H9 (cell line): ENCODE results near the gene RRP1B. TPM values are rescaled to one million over a fixed set of nuclear protein-coding genes. Genes with fewer than 3 reads are reported as not detected.
A peak's percentile ranks its signal among the peaks of the same experiment; 100 is the strongest.

Experiments used
- DNase-seq: peaks from one replicate; pipeline ENCODE4 v3.0.0-alpha.2; 2017
- H2AFZ ChIP-seq: one replicate; pipeline ENCODE4 v1.6.1; 2013; ENCODE audit warnings: mild to moderate bottlenecking, low read length, control low read depth, moderate library complexity
- H2AK5ac ChIP-seq: 2 replicates; pipeline ENCODE4 v1.6.1; 2013; ENCODE audit warnings: low read length, control low read depth, mixed read lengths; ENCODE audit not compliant: insufficient read length
- H2BK120ac ChIP-seq: one replicate; pipeline ENCODE4 v1.6.1; 2013; ENCODE audit warnings: low read depth, mild to moderate bottlenecking, low read length, control low read depth, inconsistent platforms; ENCODE audit not compliant: poor library complexity, severe bottlenecking
- H2BK12ac ChIP-seq: 2 replicates; pipeline ENCODE4 v1.6.1; 2013; ENCODE audit warnings: low read length, control low read depth, mixed read lengths, low read depth; ENCODE audit not compliant: insufficient read length
- H2BK15ac ChIP-seq: 2 replicates; pipeline ENCODE4 v1.6.1; 2013; ENCODE audit warnings: low read depth, low read length, control low read depth
- H2BK20ac ChIP-seq: one replicate; pipeline ENCODE4 v1.6.1; 2013; ENCODE audit warnings: low read depth, mild to moderate bottlenecking, low read length, control low read depth, inconsistent platforms; ENCODE audit not compliant: poor library complexity, severe bottlenecking
- H2BK5ac ChIP-seq: 2 replicates; pipeline ENCODE4 v1.6.1; 2013; ENCODE audit warnings: low read length, control low read depth, mixed read lengths; ENCODE audit not compliant: insufficient read length
- H3K14ac ChIP-seq: 2 replicates; pipeline ENCODE4 v1.6.1; 2013; ENCODE audit warnings: low read length, control low read depth; ENCODE audit not compliant: insufficient read depth
- H3K18ac ChIP-seq: 2 replicates; pipeline ENCODE4 v1.6.1; 2013; ENCODE audit warnings: low read depth, mild to moderate bottlenecking, mixed read lengths, low read length, control low read depth; ENCODE audit not compliant: insufficient read length
- H3K23ac ChIP-seq: 2 replicates; pipeline ENCODE4 v1.6.1; 2013; ENCODE audit warnings: low read length, control low read depth, mixed read lengths, low read depth; ENCODE audit not compliant: insufficient read length
- H3K23me2 ChIP-seq: 2 replicates; pipeline ENCODE4 v1.6.1; 2013; ENCODE audit warnings: low read depth, mild to moderate bottlenecking, mixed read lengths, low read length, control low read depth; ENCODE audit not compliant: insufficient read length, poor library complexity, severe bottlenecking
- H3K27ac ChIP-seq: 2 replicates; pipeline ENCODE4 v1.5.1; 2013; ENCODE audit warnings: low read length, control low read depth, mixed read lengths, low read depth; ENCODE audit not compliant: insufficient read length
- H3K27me3 ChIP-seq: 2 replicates; pipeline ENCODE4 v1.6.1; 2013; ENCODE audit warnings: low read length, control low read depth, inconsistent platforms; ENCODE audit not compliant: insufficient read depth
- H3K4ac ChIP-seq: 2 replicates; pipeline ENCODE4 v1.6.1; 2013; ENCODE audit warnings: low read depth, mild to moderate bottlenecking, control low read depth, inconsistent platforms, low read length, moderate library complexity
- H3K4me1 ChIP-seq: 2 replicates; pipeline ENCODE4 v1.6.1; 2013; ENCODE audit warnings: low read length, control low read depth, inconsistent platforms; ENCODE audit not compliant: insufficient read depth
- H3K4me2 ChIP-seq: 2 replicates; pipeline ENCODE4 v1.6.1; 2013; ENCODE audit warnings: low read length, control low read depth, mixed read lengths; ENCODE audit not compliant: insufficient read length, insufficient read depth
- H3K56ac ChIP-seq: 2 replicates; pipeline ENCODE4 v1.6.1; 2013; ENCODE audit warnings: low read depth, mild to moderate bottlenecking, mixed read lengths, low read length, control low read depth; ENCODE audit not compliant: insufficient read length
- H3K79me1 ChIP-seq: 2 replicates; pipeline ENCODE4 v1.6.1; 2013; ENCODE audit warnings: low read depth, mild to moderate bottlenecking, moderate library complexity, low read length, control low read depth, inconsistent platforms; ENCODE audit not compliant: insufficient read depth, poor library complexity, severe bottlenecking
- H3K79me2 ChIP-seq: 2 replicates; pipeline ENCODE4 v1.6.1; 2013; ENCODE audit warnings: low read length, control low read depth, inconsistent platforms; ENCODE audit not compliant: insufficient read depth
- H3K9ac ChIP-seq: 2 replicates; pipeline ENCODE4 v1.6.1; 2013; ENCODE audit warnings: low read length, control low read depth, mixed read lengths; ENCODE audit not compliant: insufficient read length; ENCODE audit errors: extremely low read depth
- H3K9me3 ChIP-seq: one replicate; pipeline ENCODE4 v1.6.1; 2013; ENCODE audit warnings: low read depth, low read length, inconsistent platforms; ENCODE audit not compliant: control insufficient read depth
- H3T11ph ChIP-seq: one replicate; pipeline ENCODE4 v1.6.1; 2013; ENCODE audit warnings: mild to moderate bottlenecking, low read length, control low read depth, inconsistent platforms
- H4K20me1 ChIP-seq: one replicate; pipeline ENCODE4 v1.6.1; 2013; ENCODE audit not compliant: control insufficient read depth, insufficient read length, insufficient read depth
- H4K5ac ChIP-seq: 2 replicates; pipeline ENCODE4 v1.6.1; 2013; ENCODE audit warnings: low read depth, mild to moderate bottlenecking, mixed read lengths, low read length, control low read depth; ENCODE audit not compliant: insufficient read length
- H4K8ac ChIP-seq: replicated peaks from 2 replicates; pipeline ENCODE4 v1.6.1; 2013; ENCODE audit warnings: low read length, control low read depth, mixed read lengths, low read depth; ENCODE audit not compliant: insufficient read length
- H4K91ac ChIP-seq: 2 replicates; pipeline ENCODE4 v1.6.1; 2013; ENCODE audit warnings: low read depth, mild to moderate bottlenecking, moderate library complexity, mixed read lengths, low read length, control low read depth; ENCODE audit not compliant: insufficient read length
- H3K27ac Mint-ChIP-seq, 3 experiments: 2 replicates in 2 of 3; 3 replicates in 1 of 3; pipeline ENCODE4 v1.8.0; 2020 to 2021; ENCODE audit warnings: mixed read lengths in 3 of 3, mild to moderate bottlenecking in 1 of 3, moderate library complexity in 1 of 3
- H3K27me3 Mint-ChIP-seq: 2 replicates; pipeline ENCODE4 v1.8.0; 2021; ENCODE audit warnings: low read depth, mild to moderate bottlenecking, moderate library complexity, mixed read lengths
- H3K36me3 Mint-ChIP-seq, 3 experiments: 2 replicates in 2 of 3; 3 replicates in 1 of 3; pipeline ENCODE4 v1.8.0; 2020 to 2021; ENCODE audit warnings: low read depth in 3 of 3, mixed read lengths in 3 of 3; ENCODE audit not compliant: insufficient read depth in 1 of 3
- H3K4me1 Mint-ChIP-seq, 2 experiments: 2 replicates each; pipeline ENCODE4 v1.8.0; 2020; ENCODE audit warnings: mixed read lengths in 2 of 2
- H3K4me3 Mint-ChIP-seq, 2 experiments: 2 replicates in 1 of 2; 3 replicates in 1 of 2; pipeline ENCODE4 v1.8.0; 2020 to 2021; ENCODE audit warnings: mild to moderate bottlenecking in 2 of 2, mixed read lengths in 2 of 2, moderate library complexity in 1 of 2
- H3K9me3 Mint-ChIP-seq, 2 experiments: 2 replicates in 1 of 2; 3 replicates in 1 of 2; pipeline ENCODE4 v1.8.0; 2020; ENCODE audit warnings: mild to moderate bottlenecking in 2 of 2, mixed read lengths in 2 of 2, moderate library complexity in 1 of 2
- CTCF ChIP-seq: fragments of 200-600 bp; sonication (generic); conservative IDR thresholded peaks from 3 replicates; pipeline ENCODE4 v1.8.0; 2021; ENCODE audit warnings: antibody characterized with exemption, mild to moderate bottlenecking
- WGBS: extraction: QIAGEN DNeasy Blood & Tissue Kit; methylation state at CpG from one replicate; pipeline ENCODE4 v1.1.7; 2013; ENCODE audit warnings: missing lambda C conversion rate, low lambda C conversion rate, mixed read lengths; ENCODE audit not compliant: insufficient read length; ENCODE audit errors: extremely low coverage; 5-methylcytosine and 5-hydroxymethylcytosine counted together
- total RNA-seq: library from RNA; stranded (reverse); gene quantifications from 2 replicates; pipeline ENCODE4 v1.2.1, GENCODE V29; 2021

Gene RRP1B
- total RNA-seq, 1 experiment from 2014 or later = 96.6 TPM

GRCh38 chr21:43726686-43727518 is 67.5 kb downstream of the RRP1B start:
- H4K5ac ChIP-seq = no peak overlapping the region
- peak overlapping the region; percentile 65 to 83 (median 68); a peak in 5 of 7 replicates for H3K27ac Mint-ChIP-seq
- H2BK5ac ChIP-seq = no peak overlapping the region
- H2AFZ ChIP-seq = no peak overlapping the region
- H2AK5ac ChIP-seq = no peak overlapping the region
- no peak overlapping the region for H3K14ac ChIP-seq
- H4K20me1 ChIP-seq = no peaks in the 10 kb centered on the region
- no peak overlapping the region for H3K23ac ChIP-seq
- H3K9me3 Mint-ChIP-seq = no peaks in the 10 kb centered on the region
- no peak for TF ChIP-seq CTCF
- peaks cover 9% of the 10 kb centered on the region for H3K23me2 ChIP-seq
- H3K4ac ChIP-seq = no peak overlapping the region
- H3K79me1 ChIP-seq = peaks cover 5% of the 10 kb centered on the region
- H3T11ph ChIP-seq = no peak overlapping the region
- H2BK20ac ChIP-seq = no peak overlapping the region
- H4K91ac ChIP-seq = no peak overlapping the region
- no peak for DNase-seq
- peaks cover 18 to 22% of the 10 kb centered on the region in 2 experiments for H3K4me1 Mint-ChIP-seq
- no peak overlapping the region for H2BK15ac ChIP-seq
- H3K27ac ChIP-seq = no peak overlapping the region
- no peak overlapping the region for H2BK120ac ChIP-seq
- peak overlapping the region in 1 of 2 experiments; percentile 4; a peak in 2 of 5 replicates for H3K4me3 Mint-ChIP-seq
- no peak overlapping the region for H3K18ac ChIP-seq
- no peaks in the 10 kb centered on the region for H3K27me3 Mint-ChIP-seq
- H3K9ac ChIP-seq = no peak overlapping the region
- H3K36me3 Mint-ChIP-seq = peaks cover 0 to 20% (median 3%) of the 10 kb centered on the region in 3 experiments; a peak in 5 of 7 replicates
- H2BK12ac ChIP-seq = no peak overlapping the region
- H4K8ac ChIP-seq = no peak overlapping the region
- no peaks in the 10 kb centered on the region for H3K4me1 ChIP-seq
- WGBS = no CpG with 5 or more reads among the region's 21 CpGs
- H3K27me3 ChIP-seq = no peaks in the 10 kb centered on the region
- H3K56ac ChIP-seq = no peak overlapping the region
- no peak overlapping the region for H3K4me2 ChIP-seq
- peaks cover 5% of the 10 kb centered on the region; the same call in 1 of the 2 replicates for H3K79me2 ChIP-seq
- H3K9me3 ChIP-seq = no peaks in the 10 kb centered on the region
